NT2/D1 (cell line): ENCODE measurements around the gene SEMA3F.
A peak's percentile ranks its signal among the peaks of the same experiment; 100 is the strongest.

ENCODE experiments used
- DNase-seq: peaks from one replicate; pipeline ENCODE4 v3.0.0-alpha.2; 2011; ENCODE audit warnings: low read depth, low spot score
- H3K27me3 ChIP-seq: 2 replicates; pipeline ENCODE4 v1.6.0; 2011; ENCODE audit warnings: mild to moderate bottlenecking; ENCODE audit not compliant: insufficient read length, insufficient read depth
- H3K36me3 ChIP-seq: 2 replicates; pipeline ENCODE4 v1.6.1; 2011; ENCODE audit warnings: mild to moderate bottlenecking, low read length, mixed read lengths; ENCODE audit not compliant: insufficient read depth, insufficient read length
- H3K4me1 ChIP-seq: 2 replicates; pipeline ENCODE4 v1.5.1; 2011; ENCODE audit not compliant: insufficient read depth, insufficient read length
- H3K4me3 ChIP-seq: 2 replicates; pipeline ENCODE4 v1.5.1; 2011; ENCODE audit warnings: low read depth; ENCODE audit not compliant: insufficient read length
- H3K9ac ChIP-seq: 2 replicates; pipeline ENCODE4 v1.6.0; 2011; ENCODE audit warnings: low read depth; ENCODE audit not compliant: insufficient read length
- H3K9me3 ChIP-seq: 2 replicates; pipeline ENCODE4 v1.5.1; 2011; ENCODE audit warnings: mild to moderate bottlenecking, low read length; ENCODE audit not compliant: insufficient read depth
- SUZ12 ChIP-seq: IDR thresholded peaks from 2 replicates; pipeline ENCODE4 v1.6.1; 2011; ENCODE audit not compliant: insufficient read length, insufficient read depth; ENCODE audit errors: extremely low read depth
- YY1 ChIP-seq: IDR thresholded peaks from 2 replicates; pipeline ENCODE4 v1.6.1; 2011; ENCODE audit not compliant: insufficient read length, insufficient read depth
- ZNF274 ChIP-seq: IDR thresholded peaks from 2 replicates; pipeline ENCODE4 v1.6.1; 2011; ENCODE audit warnings: mild to moderate bottlenecking, low read depth, low read length

SEMA3F gene

DNA sequence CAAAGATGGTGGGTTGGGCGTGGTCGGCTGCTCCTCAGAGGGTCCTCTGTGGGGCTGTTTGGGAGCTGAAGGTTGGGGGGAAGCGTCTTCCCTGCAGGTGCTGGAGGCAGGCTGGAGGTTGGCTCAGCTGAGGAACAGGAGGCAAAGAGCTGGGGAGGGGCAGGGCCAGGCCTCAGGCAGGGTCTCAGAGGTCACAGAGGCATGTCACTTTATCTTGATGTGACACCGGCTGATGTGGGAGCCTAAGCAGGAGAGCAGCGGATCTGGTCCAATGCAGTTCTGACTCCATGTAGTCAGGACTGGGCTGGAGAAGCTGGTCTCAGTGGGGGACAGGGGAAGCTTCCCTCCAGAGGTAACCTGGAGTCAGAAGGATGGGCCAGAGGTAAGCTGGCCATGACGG, 28.6 kb downstream of the SEMA3F start:
- no peaks in the 10 kb centered on the region for H3K4me1 ChIP-seq
- no peaks in the 10 kb centered on the region for H3K27me3 ChIP-seq
- TF ChIP-seq SUZ12 (no peak), ZNF274 (no peak), YY1 (no peak)
- no peaks in the 10 kb centered on the region for H3K9me3 ChIP-seq
- no peak overlapping the region for H3K4me3 ChIP-seq
- peaks cover 46% of the 10 kb centered on the region for H3K36me3 ChIP-seq
- DNase-seq, result no peak
- H3K9ac ChIP-seq, result no peak overlapping the region

DNA sequence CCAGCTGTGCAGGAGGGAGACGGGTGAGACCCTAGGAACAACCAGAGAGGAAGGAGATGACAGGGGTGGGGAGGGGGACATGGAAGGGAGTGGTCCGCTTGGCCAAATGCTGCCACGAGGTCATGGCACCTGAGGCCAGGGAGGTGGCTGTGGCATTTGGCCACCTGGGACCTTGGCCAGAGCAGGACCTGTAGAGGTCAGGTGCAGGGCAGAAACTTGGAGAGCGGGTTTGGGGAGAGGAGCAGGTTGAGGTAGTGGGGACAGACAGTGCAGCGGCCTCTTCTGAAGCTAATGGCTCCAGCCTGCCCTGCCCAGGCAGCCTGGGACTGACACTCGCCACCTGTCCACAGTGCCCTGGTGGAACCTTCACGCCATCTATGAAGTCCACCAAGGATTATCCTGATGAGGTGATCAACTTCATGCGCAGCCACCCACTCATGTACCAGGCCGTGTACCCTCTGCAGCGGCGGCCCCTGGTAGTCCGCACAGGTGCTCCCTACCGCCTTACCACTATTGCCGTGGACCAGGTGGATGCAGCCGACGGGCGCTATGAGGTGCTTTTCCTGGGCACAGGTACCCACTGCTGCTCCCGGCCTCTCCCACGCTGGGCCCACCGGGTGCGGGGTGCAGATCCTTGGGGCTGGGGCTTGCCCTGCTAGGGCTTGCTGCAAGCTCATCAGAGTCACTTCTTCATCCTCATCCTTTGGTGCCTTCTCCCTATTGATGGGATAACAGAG, 29.3 kb downstream of the SEMA3F start:
- peaks cover 4% of the 10 kb centered on the region for H3K4me1 ChIP-seq
- H3K9me3 ChIP-seq, result no peaks in the 10 kb centered on the region
- H3K4me3 ChIP-seq, result no peak overlapping the region
- H3K27me3 ChIP-seq, result no peaks in the 10 kb centered on the region
- TF ChIP-seq YY1, result no peak
- TF ChIP-seq SUZ12, result no peak
- no peak for TF ChIP-seq ZNF274
- no peak overlapping the region for H3K9ac ChIP-seq
- no peak for DNase-seq
- peaks cover 46% of the 10 kb centered on the region for H3K36me3 ChIP-seq

DNA sequence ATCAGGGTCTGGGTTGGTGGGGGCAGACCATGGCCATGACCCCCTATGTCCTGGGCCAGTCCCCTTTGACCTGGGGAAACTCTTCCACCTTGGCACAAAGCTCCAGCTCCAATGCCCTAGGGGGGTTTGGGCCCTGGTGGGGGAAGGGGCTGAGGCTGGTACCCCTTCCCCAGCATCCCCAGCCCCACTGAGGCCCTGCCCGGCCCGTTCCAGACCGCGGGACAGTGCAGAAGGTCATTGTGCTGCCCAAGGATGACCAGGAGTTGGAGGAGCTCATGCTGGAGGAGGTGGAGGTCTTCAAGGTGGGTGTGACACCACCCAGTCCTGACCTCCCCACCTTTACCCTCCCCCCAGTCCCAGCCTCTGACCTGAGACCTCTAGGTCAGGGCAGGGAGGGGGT, 30.1 kb downstream of the SEMA3F start:
- H3K4me3 ChIP-seq, result no peak overlapping the region
- DNase-seq, result no peak
- H3K9me3 ChIP-seq, result no peaks in the 10 kb centered on the region
- H3K27me3 ChIP-seq, result no peaks in the 10 kb centered on the region
- peaks cover 46% of the 10 kb centered on the region for H3K36me3 ChIP-seq
- H3K4me1 ChIP-seq, result peaks cover 4% of the 10 kb centered on the region
- TF ChIP-seq ZNF274 (no peak), SUZ12 (no peak), YY1 (no peak)
- H3K9ac ChIP-seq, result no peak overlapping the region

DNA sequence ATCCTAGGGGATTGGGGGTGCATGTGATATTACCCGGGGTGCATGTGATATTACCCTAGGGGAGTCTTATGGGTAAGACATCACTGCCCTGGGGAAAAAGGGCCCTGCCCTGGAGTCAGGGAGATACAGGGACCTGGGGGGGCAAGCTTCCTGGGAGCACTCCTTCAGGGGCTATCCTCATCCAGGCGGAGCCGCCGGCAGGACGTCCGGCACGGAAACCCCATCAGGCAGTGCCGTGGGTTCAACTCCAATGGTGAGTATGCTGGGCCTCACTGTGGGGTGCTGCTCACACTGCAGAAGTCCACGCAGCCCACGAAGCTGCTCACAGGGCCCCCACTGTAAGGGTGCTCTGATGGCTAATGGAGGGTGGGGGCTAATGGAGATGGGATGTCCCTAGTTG, 31.0 kb downstream of the SEMA3F start:
- Histone ChIP-seq H3K27me3 (no peaks in the 10 kb centered on the region), H3K9ac (no peak overlapping the region), H3K9me3 (no peaks in the 10 kb centered on the region), H3K4me1 (peaks cover 6% of the 10 kb centered on the region), H3K4me3 (no peak overlapping the region), H3K36me3 (peaks cover 46% of the 10 kb centered on the region)
- TF ChIP-seq YY1 (no peak), ZNF274 (no peak), SUZ12 (no peak)
- DNase-seq, result no peak

DNA sequence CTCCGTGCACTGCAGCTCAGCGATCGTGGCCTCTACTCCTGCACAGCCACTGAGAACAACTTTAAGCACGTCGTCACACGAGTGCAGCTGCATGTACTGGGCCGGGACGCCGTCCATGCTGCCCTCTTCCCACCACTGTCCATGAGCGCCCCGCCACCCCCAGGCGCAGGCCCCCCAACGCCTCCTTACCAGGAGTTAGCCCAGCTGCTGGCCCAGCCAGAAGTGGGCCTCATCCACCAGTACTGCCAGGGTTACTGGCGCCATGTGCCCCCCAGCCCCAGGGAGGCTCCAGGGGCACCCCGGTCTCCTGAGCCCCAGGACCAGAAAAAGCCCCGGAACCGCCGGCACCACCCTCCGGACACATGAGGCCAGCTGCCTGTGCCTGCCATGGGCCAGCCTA, 32.6 kb downstream of the SEMA3F start:
- no peaks in the 10 kb centered on the region for H3K27me3 ChIP-seq
- peaks cover 37% of the 10 kb centered on the region for H3K36me3 ChIP-seq
- H3K4me1 ChIP-seq, result peaks cover 6% of the 10 kb centered on the region
- no peaks in the 10 kb centered on the region for H3K9me3 ChIP-seq
- no peak for TF ChIP-seq YY1
- DNase-seq, result no peak
- no peak overlapping the region for H3K9ac ChIP-seq
- H3K4me3 ChIP-seq, result no peak overlapping the region

DNA sequence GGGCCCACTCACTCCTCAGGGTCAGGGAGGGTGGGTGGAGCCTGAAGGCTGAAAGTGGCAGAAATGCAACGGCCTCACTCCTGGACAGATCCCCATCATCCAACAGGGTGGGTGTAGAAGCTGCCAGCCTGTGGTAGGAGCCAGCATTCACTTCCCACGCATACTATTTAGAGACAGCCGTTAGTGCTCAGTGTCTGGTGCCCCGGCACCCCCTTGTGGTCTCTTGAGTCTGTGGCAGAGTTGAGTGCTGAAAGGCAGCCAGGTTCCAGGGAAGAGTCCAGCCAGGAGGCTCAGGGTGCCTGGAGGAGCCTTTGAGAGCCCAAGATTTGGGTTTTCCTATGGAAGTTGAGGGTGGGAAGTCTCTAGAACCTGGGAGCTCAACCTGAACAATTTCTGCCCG, 34.1 kb downstream of the SEMA3F start:
- DNase-seq, result peak; percentile 72
- Histone ChIP-seq H3K4me1 (peaks cover 9% of the 10 kb centered on the region), H3K9me3 (no peaks in the 10 kb centered on the region), H3K27me3 (no peaks in the 10 kb centered on the region), H3K4me3 (no peak overlapping the region), H3K36me3 (peaks cover 27% of the 10 kb centered on the region), H3K9ac (no peak overlapping the region)
- TF ChIP-seq ZNF274, result no peak
- no peak for TF ChIP-seq SUZ12
- no peak for TF ChIP-seq YY1

DNA sequence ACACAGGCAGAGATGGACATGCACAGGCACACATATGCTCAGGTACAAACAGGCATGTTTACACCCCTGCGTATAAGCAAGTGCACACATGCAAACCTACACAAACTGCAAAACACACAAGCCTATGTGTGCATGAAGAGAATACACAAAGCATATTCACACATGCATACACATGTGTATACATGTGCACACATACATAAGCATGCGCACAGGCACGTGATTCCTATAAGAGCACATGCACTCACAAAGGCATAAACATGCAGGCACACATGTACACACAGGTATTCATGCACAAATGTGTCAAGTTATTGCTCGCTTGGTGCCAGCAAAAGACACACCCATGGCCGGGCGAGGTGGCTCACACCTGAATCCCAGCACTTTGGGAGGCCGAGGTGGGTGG, 34.9 kb downstream of the SEMA3F start:
- no peak for TF ChIP-seq YY1
- no peak for TF ChIP-seq SUZ12
- no peak for TF ChIP-seq ZNF274
- no peaks in the 10 kb centered on the region for H3K9me3 ChIP-seq
- peaks cover 25% of the 10 kb centered on the region for H3K36me3 ChIP-seq
- H3K4me3 ChIP-seq, result no peak overlapping the region
- DNase-seq, result no peak
- no peaks in the 10 kb centered on the region for H3K27me3 ChIP-seq
- H3K9ac ChIP-seq, result no peak overlapping the region
- peaks cover 13% of the 10 kb centered on the region for H3K4me1 ChIP-seq

DNA sequence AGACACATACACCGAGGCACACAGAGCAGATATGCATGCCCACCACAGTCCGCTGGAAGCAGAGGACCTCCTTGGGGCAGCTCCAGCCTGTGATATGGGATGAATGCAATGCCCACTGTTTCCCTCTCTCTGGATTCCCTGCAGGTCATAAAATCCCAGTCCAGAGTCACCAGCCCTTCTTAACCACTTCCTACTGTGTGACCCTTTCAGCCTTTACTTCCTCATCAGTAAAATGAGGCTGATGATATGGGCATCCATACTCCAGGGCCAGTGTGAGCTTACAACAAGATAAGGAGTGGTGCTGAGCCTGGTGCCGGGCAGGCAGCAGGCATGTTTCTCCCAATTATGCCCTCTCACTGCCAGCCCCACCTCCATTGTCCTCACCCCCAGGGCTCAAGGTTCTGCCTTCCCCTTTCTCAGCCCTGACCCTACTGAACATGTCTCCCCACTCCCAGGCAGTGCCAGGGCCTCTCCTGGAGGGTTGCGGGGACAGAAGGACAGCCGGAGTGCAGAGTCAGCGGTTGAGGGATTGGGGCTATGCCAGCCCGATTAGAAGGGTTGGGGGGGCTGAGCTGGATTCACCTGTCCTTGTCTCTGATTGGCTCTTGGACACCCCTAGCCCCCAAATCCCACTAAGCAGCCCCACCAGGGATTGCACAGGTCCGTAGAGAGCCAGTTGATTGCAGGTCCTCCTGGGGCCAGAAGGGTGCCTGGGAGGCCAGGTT, 36.0 kb downstream of the SEMA3F start, which contains the start of gene GNAT1:
Gene GNAT1 (plus strand): TSS at position 675 of the 725 bp plus-strand sequence. CDS start 116 bp downstream, outside the sequence.
- no peaks in the 10 kb centered on the region for H3K9me3 ChIP-seq
- TF ChIP-seq SUZ12, result no peak
- no peak within 1 kb of the TSS for H3K4me3 ChIP-seq
- peaks cover 3% of the 10 kb centered on the region for H3K27me3 ChIP-seq
- peaks cover 15% of the 10 kb centered on the region for H3K36me3 ChIP-seq
- no peak within 1 kb of the TSS for H3K9ac ChIP-seq
- no peak for DNase-seq
- H3K4me1 ChIP-seq, result peaks cover 19% of the 10 kb centered on the region
